Ectodermal cell (in vitro differentiated cells): ENCODE measurements around the gene RGS7.

ENCODE experiments used
- H3K27ac ChIP-seq: 2 replicates; pipeline ENCODE4 v1.7.0; 2013; ENCODE audit warnings: mild to moderate bottlenecking, low read depth, low read length; ENCODE audit not compliant: insufficient read depth, poor library complexity, severe bottlenecking
- H3K27me3 ChIP-seq: 2 replicates; pipeline ENCODE4 v1.7.0; 2013; ENCODE audit warnings: mild to moderate bottlenecking, low read length; ENCODE audit not compliant: insufficient read depth, control insufficient read depth, poor library complexity, severe bottlenecking
- H3K36me3 ChIP-seq: one replicate; pipeline ENCODE4 v1.7.0; 2013; ENCODE audit warnings: low read length; ENCODE audit not compliant: control insufficient read depth, insufficient read depth
- H3K4me1 ChIP-seq: one replicate; pipeline ENCODE4 v1.7.0; 2013; ENCODE audit warnings: low read length; ENCODE audit not compliant: control insufficient read depth, insufficient read depth
- H3K4me3 ChIP-seq: 2 replicates; pipeline ENCODE4 v1.7.0; 2013; ENCODE audit warnings: low read depth, low read length, control low read depth; ENCODE audit not compliant: insufficient read depth
- H3K9me3 ChIP-seq: 2 replicates; pipeline ENCODE4 v1.7.0; 2013; ENCODE audit warnings: mild to moderate bottlenecking, low read length, moderate library complexity; ENCODE audit not compliant: control insufficient read depth
- WGBS, 2 experiments: methylation state at CpG; one replicate each; pipeline ENCODE4 v1.1.7; 2013; ENCODE audit warnings: missing lambda C conversion rate in 2 of 2; 5-methylcytosine and 5-hydroxymethylcytosine counted together

Gene RGS7

GRCh38 chr1:240843798-240844197, 513.2 kb downstream of the RGS7 start:
- 81% methylated on average over 3 of the region's 3 CpGs for WGBS, 2 experiments
- no peaks in the 10 kb centered on the region for H3K9me3 ChIP-seq
- no peaks in the 10 kb centered on the region for H3K36me3 ChIP-seq
- H3K27ac ChIP-seq = no peak overlapping the region
- H3K4me1 ChIP-seq = no peaks in the 10 kb centered on the region
- no peaks in the 10 kb centered on the region for H3K27me3 ChIP-seq
- no peak overlapping the region for H3K4me3 ChIP-seq

DNA sequence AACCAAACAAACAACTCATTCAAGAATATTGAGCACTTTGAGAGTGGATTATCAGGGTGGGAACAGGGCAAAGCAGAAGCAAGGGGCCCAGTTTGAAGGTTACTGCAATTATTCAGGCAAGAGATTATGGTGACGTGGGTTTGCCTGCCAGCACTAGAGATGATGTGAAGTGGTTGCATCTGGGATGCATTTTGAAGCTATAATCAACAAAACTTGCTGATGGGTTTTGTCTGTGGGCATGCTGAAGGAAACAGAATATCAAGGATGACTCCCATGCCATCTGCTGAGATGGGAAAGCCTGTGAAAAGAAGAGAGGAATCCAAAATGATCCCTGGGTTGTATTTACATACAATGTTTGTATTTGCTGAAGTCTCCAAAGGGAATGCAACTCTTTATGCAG, 520.7 kb downstream of the RGS7 start:
- 95 to 96% methylated on average over 1 of the region's 1 CpG for WGBS, 2 experiments
- Histone ChIP-seq H3K27me3 (no peaks in the 10 kb centered on the region), H3K4me3 (no peak overlapping the region), H3K4me1 (no peaks in the 10 kb centered on the region), H3K36me3 (no peaks in the 10 kb centered on the region), H3K9me3 (no peaks in the 10 kb centered on the region), H3K27ac (no peak overlapping the region)

DNA sequence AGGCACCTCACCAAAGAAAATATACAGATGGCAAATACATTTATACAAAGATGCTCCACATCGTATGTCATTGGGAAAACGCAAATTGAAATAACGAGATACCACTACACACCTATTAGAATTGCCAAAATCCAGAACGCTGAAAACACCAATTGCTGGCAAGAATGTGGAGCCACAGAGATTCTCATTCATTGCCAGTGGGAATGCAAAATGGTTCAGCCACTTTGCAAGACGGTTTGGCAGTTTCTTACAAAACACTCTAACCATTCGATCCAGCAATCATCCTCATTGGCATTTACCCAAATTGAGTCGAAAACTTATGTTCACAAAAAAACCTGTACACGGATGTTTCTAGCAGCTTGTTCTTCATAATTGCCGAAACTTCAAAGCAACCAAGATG, 521.7 kb downstream of the RGS7 start:
- Histone ChIP-seq H3K9me3 (no peaks in the 10 kb centered on the region), H3K27ac (no peak overlapping the region), H3K27me3 (no peaks in the 10 kb centered on the region), H3K4me3 (no peak overlapping the region), H3K36me3 (no peaks in the 10 kb centered on the region), H3K4me1 (no peaks in the 10 kb centered on the region)
- WGBS, 2 experiments = 86 to 91% methylated on average over 8 to 9 of the region's 9 CpGs

DNA sequence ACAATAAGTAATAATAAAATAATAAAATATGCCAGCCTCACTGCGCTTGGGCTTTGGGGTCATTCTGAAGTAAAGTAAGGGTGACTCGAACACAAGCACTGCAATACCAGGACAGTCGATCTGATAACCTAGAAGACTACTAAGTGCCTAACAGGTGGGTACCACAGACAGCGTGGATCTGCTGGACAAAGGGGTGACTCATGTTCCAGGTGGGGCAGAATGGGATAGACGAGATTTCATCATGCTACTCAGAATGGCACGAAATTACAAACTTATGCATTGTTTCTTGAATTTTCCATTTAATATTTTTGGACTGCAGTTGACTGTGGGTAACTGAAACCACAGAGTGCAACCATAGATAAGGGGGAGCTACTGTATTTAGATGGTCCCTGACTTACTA, 523.9 kb downstream of the RGS7 start:
- H3K9me3 ChIP-seq = no peaks in the 10 kb centered on the region
- H3K36me3 ChIP-seq = no peaks in the 10 kb centered on the region
- H3K27ac ChIP-seq = no peak overlapping the region
- no peaks in the 10 kb centered on the region for H3K4me1 ChIP-seq
- 93 to 95% methylated on average over 6 of the region's 6 CpGs for WGBS, 2 experiments
- H3K27me3 ChIP-seq = no peaks in the 10 kb centered on the region
- no peak overlapping the region for H3K4me3 ChIP-seq

GRCh38 chr1:240831922-240832321, 525.1 kb downstream of the RGS7 start:
- no peaks in the 10 kb centered on the region for H3K27me3 ChIP-seq
- no peaks in the 10 kb centered on the region for H3K4me1 ChIP-seq
- no peak overlapping the region for H3K27ac ChIP-seq
- WGBS, 2 experiments = 56 to 100% methylated on average over 1 to 3 of the region's 3 CpGs
- H3K9me3 ChIP-seq = no peaks in the 10 kb centered on the region
- no peak overlapping the region for H3K4me3 ChIP-seq
- H3K36me3 ChIP-seq = no peaks in the 10 kb centered on the region

DNA sequence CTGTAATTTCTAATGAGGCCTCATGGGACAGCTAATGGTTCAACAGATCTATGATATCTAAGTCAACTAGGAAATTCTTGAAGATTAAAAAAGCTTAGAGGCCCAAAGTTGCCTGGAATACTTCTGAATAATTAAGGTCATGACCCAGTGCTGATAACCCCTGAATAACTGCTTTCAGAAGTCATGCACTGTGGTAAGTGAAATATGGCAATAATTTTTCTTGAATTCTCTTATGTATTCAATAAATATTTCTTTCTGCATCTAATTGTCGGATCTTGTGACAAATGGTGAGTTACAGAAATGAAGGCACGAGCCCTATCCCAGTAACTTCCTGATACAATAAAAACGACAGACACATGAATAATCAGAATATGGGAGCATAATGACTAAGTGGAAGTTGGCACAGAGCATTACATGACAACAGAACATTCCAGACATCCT, 525.8 kb downstream of the RGS7 start:
- Histone ChIP-seq H3K9me3 (no peaks in the 10 kb centered on the region), H3K27me3 (no peaks in the 10 kb centered on the region), H3K27ac (no peak overlapping the region), H3K36me3 (no peaks in the 10 kb centered on the region), H3K4me3 (no peak overlapping the region), H3K4me1 (no peaks in the 10 kb centered on the region)
- WGBS, 2 experiments = 80 to 95% methylated on average over 1 to 3 of the region's 3 CpGs

DNA sequence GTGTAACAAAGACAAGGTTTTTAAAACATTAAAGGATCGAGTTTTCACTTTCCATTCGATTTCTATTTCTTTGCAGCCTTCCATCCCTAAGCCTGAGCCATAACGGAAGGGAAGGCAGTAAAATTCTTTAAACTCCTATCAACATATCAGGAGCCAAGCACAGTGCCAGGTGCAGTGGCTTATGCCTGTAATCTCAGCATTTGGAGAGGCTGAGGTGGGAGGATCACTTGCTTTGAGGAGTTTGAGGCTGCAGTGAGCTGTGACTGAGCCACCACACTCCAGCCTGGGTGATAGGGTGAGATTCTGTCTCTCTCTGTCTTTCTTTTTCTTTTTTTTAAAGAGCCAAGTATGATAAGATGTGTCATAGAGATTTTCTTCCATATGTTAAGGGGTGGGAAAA, 527.5 kb downstream of the RGS7 start:
- Histone ChIP-seq H3K4me3 (no peak overlapping the region), H3K4me1 (no peaks in the 10 kb centered on the region), H3K36me3 (no peaks in the 10 kb centered on the region), H3K27ac (no peak overlapping the region), H3K27me3 (no peaks in the 10 kb centered on the region), H3K9me3 (no peaks in the 10 kb centered on the region)
- 83 to 89% methylated on average over 3 of the region's 3 CpGs for WGBS, 2 experiments

DNA sequence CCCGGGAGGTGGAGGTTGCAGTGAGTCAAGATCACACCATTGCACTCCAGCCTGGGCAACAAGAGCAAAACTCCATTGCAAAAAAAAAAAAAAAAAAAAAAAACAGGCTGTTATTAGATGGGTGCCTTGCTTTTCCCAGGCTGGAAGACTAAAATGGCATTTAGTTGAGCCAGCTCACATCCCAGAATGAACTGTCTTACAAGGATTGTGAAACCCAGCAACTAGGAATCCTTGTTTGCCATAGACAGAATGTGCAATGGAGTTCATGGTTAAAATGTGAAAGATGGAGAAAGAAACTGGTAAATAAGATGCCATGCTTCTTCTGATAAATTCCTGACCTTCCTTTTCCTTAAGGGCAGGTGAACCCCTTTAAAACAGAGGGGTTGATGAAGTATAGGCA, 529.2 kb downstream of the RGS7 start:
- H3K4me3 ChIP-seq = no peak overlapping the region
- WGBS, 2 experiments = 79% methylated on average over 1 of the region's 1 CpG; no CpG with 5 or more reads in 1 of the 2 experiments
- H3K27me3 ChIP-seq = no peaks in the 10 kb centered on the region
- H3K27ac ChIP-seq = no peak overlapping the region
- no peaks in the 10 kb centered on the region for H3K36me3 ChIP-seq
- H3K4me1 ChIP-seq = no peaks in the 10 kb centered on the region
- H3K9me3 ChIP-seq = no peaks in the 10 kb centered on the region

GRCh38 chr1:240824238-240824637, 532.8 kb downstream of the RGS7 start:
- no peaks in the 10 kb centered on the region for H3K4me1 ChIP-seq
- WGBS, 2 experiments = 83 to 84% methylated on average over 9 of the region's 9 CpGs
- no peak overlapping the region for H3K27ac ChIP-seq
- no peaks in the 10 kb centered on the region for H3K27me3 ChIP-seq
- no peak overlapping the region for H3K4me3 ChIP-seq
- H3K36me3 ChIP-seq = no peaks in the 10 kb centered on the region
- H3K9me3 ChIP-seq = no peaks in the 10 kb centered on the region

DNA sequence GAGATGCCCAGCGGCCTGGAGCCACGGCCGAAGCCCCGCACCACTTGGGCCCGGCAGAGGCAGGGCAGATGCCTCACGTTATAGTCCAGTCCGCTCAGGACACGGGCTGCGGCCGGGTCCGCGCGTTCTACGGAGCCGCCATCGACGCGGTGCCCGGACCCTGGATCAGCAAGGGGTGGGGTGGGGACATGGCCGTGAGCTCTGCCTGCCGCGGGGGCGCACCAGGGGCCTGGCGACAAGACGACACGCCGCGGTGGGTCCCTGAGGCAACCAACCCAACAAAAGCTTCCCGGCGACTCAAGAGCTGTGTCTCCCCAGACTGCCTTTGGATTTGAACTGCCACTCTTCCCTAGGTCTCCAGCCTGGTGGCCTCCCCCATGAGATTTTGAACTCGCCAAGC, 533.6 kb downstream of the RGS7 start:
- no peaks in the 10 kb centered on the region for H3K4me1 ChIP-seq
- no peak overlapping the region for H3K4me3 ChIP-seq
- H3K27ac ChIP-seq = no peak overlapping the region
- no peaks in the 10 kb centered on the region for H3K27me3 ChIP-seq
- WGBS, 2 experiments = 94 to 95% methylated on average over 31 of the region's 31 CpGs
- no peaks in the 10 kb centered on the region for H3K9me3 ChIP-seq
- no peaks in the 10 kb centered on the region for H3K36me3 ChIP-seq

DNA sequence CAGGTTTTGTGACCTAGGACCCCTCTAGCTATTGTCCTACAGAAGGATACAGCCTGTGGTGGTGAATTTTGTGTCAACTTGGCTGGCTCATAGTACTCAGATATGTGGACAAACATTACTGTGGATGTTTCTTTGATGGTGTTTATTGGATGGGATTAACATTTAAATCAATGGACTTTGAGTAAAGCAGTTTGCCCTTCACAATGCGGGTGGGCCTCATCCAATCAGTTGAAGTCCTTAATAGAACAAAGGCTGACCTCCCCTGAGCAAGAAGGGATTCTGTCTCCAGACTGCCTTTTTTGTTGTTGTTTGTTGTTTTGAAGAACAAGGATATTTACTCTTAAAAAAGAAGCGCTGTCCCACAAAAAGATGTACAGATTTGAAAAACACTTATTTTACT, 535.1 kb downstream of the RGS7 start:
- Histone ChIP-seq H3K27ac (no peak overlapping the region), H3K36me3 (no peaks in the 10 kb centered on the region), H3K9me3 (no peaks in the 10 kb centered on the region), H3K27me3 (no peaks in the 10 kb centered on the region), H3K4me1 (no peaks in the 10 kb centered on the region), H3K4me3 (no peak overlapping the region)
- 88% methylated on average over 1 to 2 of the region's 2 CpGs for WGBS, 2 experiments
